ENCODE results near the gene GNG7.

- TF ChIP-seq EZH2phosphoT487 (IDR thresholded peaks at IDR 0.05; ENCODE audit: insufficient read depth, low read depth) (no peak), EZH2 (IDR thresholded peaks at IDR 0.05; ENCODE audit: insufficient read depth, poor library complexity, severe bottlenecking) (no peak)
Observed at GRCh38 chr19:2491130-2491801, 211.2 kb downstream of the GNG7 start.
